Suprapubic skin (tissue), 2 donors: ENCODE data around the gene PODN.

Source experiments
- EP300 ChIP-seq: sonication (generic); formaldehyde crosslinking; IDR thresholded peaks from one replicate; pipeline ENCODE4 v1.6.1; 2017; ENCODE audit warnings: antibody characterized with exemption
- POLR2A ChIP-seq, 2 donors: fragments of 450-650 bp; IDR thresholded peaks; one replicate each; pipeline ENCODE4 v1.6.1; 2017; ENCODE audit warnings: antibody characterized with exemption in 2 of 2, mild to moderate bottlenecking in 2 of 2, moderate library complexity in 2 of 2

- TF ChIP-seq POLR2A (IDR thresholded peaks at IDR 0.05) (no peak), EP300 (no peak)
Observed at GRCh38 chr1:53094533-53094919, 32.5 kb downstream of the PODN start.
